OCI-LY7 (cell line): Measurements from ENCODE around the gene GRAP. TPM values are rescaled to one million over a fixed set of nuclear protein-coding genes. Genes with fewer than 3 reads are reported as not detected.

Experiments
- BruUV-seq: library from RNA; stranded (reverse); fragments of 400-500 nt; replicated peaks from 2 replicates; lab custom pipeline; 2021; lab: Mats Ljungman, UMichigan
- CTCF ChIA-PET: fragments of 300-600 bp; sonication (Branson Sonifier 250); formaldehyde crosslinking; loops from one replicate; lab custom pipeline; 2022; ENCODE audit warnings: antibody characterized with exemption; ENCODE audit not compliant: unreplicated experiment; lab: Charles Lee
- POLR2A ChIA-PET: fragments of 300-600 bp; sonication (Branson Sonifier 250); formaldehyde crosslinking; loops from one replicate; lab custom pipeline; 2022; ENCODE audit warnings: antibody characterized with exemption; lab: Charles Lee
- DNase-seq: peaks from one replicate; pipeline ENCODE4 v3.0.0-alpha.2; 2015; ENCODE audit warnings: low spot score
- H2AFZ ChIP-seq: fragments of 200-600 bp; sonication (generic), shearing (Covaris generic); 2 replicates; pipeline ENCODE4 v1.6.1; 2014; ENCODE audit warnings: mild to moderate bottlenecking, antibody characterized with exemption, low read length, moderate library complexity
- H3K27ac ChIP-seq: fragments of 200-600 bp; sonication (generic); 2 replicates; pipeline ENCODE4 v1.5.1; 2014; ENCODE audit warnings: mixed run types, low read depth, mild to moderate bottlenecking, moderate library complexity, low read length, inconsistent platforms; ENCODE audit not compliant: poor library complexity, severe bottlenecking
- H3K36me3 ChIP-seq: fragments of 200-600 bp; sonication (generic); 2 replicates; pipeline ENCODE4 v1.6.1; 2014; ENCODE audit warnings: mild to moderate bottlenecking, antibody characterized with exemption, low read length, moderate library complexity, mixed read lengths; ENCODE audit not compliant: insufficient read depth
- H3K4me1 ChIP-seq: fragments of 200-600 bp; sonication (generic); 2 replicates; pipeline ENCODE4 v1.5.1; 2014; ENCODE audit warnings: mild to moderate bottlenecking, low read length; ENCODE audit not compliant: insufficient read depth, poor library complexity, severe bottlenecking
- H3K4me2 ChIP-seq: fragments of 200-600 bp; sonication (generic); 2 replicates; pipeline ENCODE4 v1.6.1; 2014; ENCODE audit warnings: mild to moderate bottlenecking, low read length
- H3K4me3 ChIP-seq: fragments of 200-600 bp; sonication (generic); 2 replicates; pipeline ENCODE4 v1.5.1; 2014; ENCODE audit warnings: mild to moderate bottlenecking, low read depth, low read length; ENCODE audit not compliant: poor library complexity, severe bottlenecking
- H3K79me2 ChIP-seq: fragments of 200-600 bp; sonication (generic); 2 replicates; pipeline ENCODE4 v1.6.1; 2016; ENCODE audit warnings: low read depth, mild to moderate bottlenecking, low read length, moderate library complexity, mixed read lengths; ENCODE audit not compliant: insufficient read depth
- H3K9me2 ChIP-seq: fragments of 200-600 bp; sonication (generic); 2 replicates; pipeline ENCODE4 v1.6.1; 2016; ENCODE audit warnings: mild to moderate bottlenecking, low read length, mixed read lengths; ENCODE audit not compliant: insufficient read depth
- H3K9me3 ChIP-seq: fragments of 200-600 bp; sonication (generic); 2 replicates; pipeline ENCODE4 v1.6.1; 2014; ENCODE audit warnings: mild to moderate bottlenecking, mixed run types, low read length, mixed read lengths
- H4K20me1 ChIP-seq: fragments of 200-600 bp; sonication (generic); 2 replicates; pipeline ENCODE4 v1.6.1; 2014; ENCODE audit warnings: mild to moderate bottlenecking, antibody characterized with exemption, low read length, moderate library complexity, mixed read lengths; ENCODE audit not compliant: insufficient read depth
- EZH2phosphoT487 ChIP-seq: fragments of 200-600 bp; sonication (generic); IDR thresholded peaks from 2 replicates; pipeline ENCODE4 v1.6.1; 2018; ENCODE audit warnings: low read depth, borderline replicate concordance, mild to moderate bottlenecking, mixed run types, antibody characterized with exemption, low read length, moderate library complexity, mixed read lengths
- intact Hi-C: fragments of 100-400 bp; cut with micrococcal nuclease; formaldehyde crosslinking; loops from one replicate; pipeline ENCODE4 v1.10.0; 2022; ENCODE audit not compliant: unreplicated experiment
- total RNA-seq, 2 experiments: library from RNA; depleted of rRNA in 1 of 2; stranded (reverse); fragments of >200 nt in 1 of 2; shearing (Covaris generic) in 1 of 2; gene quantifications; 2 replicates each; pipeline ENCODE4 v1.2.3, GENCODE V29; 2014 to 2022
- TF ChIP-seq, protein P1 (sequence below): fragments of 200-600 bp; sonication (generic); conservative IDR thresholded peaks from 2 replicates; pipeline ENCODE4 v1.5.1; 2014; ENCODE audit warnings: mild to moderate bottlenecking, antibody characterized with exemption, low read length, moderate library complexity, mixed read lengths

GRAP gene
- total RNA-seq, 2 experiments from 2014 or later: 154 to 221 TPM

DNA sequence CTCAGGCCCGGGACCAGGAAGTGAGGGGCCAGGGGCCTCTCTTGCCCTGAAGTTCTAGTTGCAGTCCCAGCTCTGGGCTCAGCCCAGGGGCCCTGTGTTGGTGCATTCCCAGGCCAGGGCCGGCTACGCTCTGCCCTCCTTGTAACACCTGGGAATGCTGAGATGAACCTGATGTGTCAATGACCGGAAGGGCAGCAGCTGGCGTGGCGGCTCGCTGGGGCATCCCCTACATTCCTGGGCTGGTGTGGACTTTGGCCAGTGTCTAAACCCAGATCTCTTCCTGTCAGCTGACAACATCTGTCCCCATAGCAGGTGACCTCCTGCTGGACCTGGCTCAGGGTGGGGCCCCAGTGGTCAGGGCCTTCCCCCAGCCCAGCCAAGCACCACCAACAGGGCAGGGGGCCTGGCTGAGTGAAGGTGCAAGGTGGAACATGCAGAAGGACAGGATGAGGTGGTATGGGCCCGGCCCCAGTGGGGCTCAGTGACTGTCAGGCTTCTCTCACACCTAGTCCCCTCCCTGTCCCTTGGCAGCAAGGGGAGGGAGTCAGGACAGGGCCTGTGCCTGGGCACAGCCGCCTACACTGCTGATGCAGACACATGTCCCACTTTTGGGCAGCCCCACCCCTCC is 58.1 kb downstream of the GRAP start:
- no peak for DNase-seq
- ChIA-PET POLR2A (interaction anchor here (0.6 kb wide), 1 partner anchor 94 kb away, joined by 4 read pairs; no protein-coding TSS in a partner anchor), CTCF (no interaction called here)
- no peak overlapping the region for H3K4me2 ChIP-seq
- H3K9me2 ChIP-seq: no peaks in the 10 kb centered on the region
- no peak overlapping the region for H2AFZ ChIP-seq
- no peaks in the 10 kb centered on the region for H3K79me2 ChIP-seq
- no peaks in the 10 kb centered on the region for H4K20me1 ChIP-seq
- H3K4me1 ChIP-seq: peaks cover 14% of the 10 kb centered on the region
- no peak overlapping the region for H3K4me3 ChIP-seq
- BruUV-seq: no TSS peak
- no peaks in the 10 kb centered on the region for H3K9me3 ChIP-seq
- H3K36me3 ChIP-seq: no peaks in the 10 kb centered on the region
- intact Hi-C loops: no loop called here
- no peak for TF ChIP-seq EZH2phosphoT487
- TF ChIP-seq, protein P1, sequence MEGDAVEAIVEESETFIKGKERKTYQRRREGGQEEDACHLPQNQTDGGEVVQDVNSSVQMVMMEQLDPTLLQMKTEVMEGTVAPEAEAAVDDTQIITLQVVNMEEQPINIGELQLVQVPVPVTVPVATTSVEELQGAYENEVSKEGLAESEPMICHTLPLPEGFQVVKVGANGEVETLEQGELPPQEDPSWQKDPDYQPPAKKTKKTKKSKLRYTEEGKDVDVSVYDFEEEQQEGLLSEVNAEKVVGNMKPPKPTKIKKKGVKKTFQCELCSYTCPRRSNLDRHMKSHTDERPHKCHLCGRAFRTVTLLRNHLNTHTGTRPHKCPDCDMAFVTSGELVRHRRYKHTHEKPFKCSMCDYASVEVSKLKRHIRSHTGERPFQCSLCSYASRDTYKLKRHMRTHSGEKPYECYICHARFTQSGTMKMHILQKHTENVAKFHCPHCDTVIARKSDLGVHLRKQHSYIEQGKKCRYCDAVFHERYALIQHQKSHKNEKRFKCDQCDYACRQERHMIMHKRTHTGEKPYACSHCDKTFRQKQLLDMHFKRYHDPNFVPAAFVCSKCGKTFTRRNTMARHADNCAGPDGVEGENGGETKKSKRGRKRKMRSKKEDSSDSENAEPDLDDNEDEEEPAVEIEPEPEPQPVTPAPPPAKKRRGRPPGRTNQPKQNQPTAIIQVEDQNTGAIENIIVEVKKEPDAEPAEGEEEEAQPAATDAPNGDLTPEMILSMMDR: no peak
- no peak overlapping the region for H3K27ac ChIP-seq

DNA sequence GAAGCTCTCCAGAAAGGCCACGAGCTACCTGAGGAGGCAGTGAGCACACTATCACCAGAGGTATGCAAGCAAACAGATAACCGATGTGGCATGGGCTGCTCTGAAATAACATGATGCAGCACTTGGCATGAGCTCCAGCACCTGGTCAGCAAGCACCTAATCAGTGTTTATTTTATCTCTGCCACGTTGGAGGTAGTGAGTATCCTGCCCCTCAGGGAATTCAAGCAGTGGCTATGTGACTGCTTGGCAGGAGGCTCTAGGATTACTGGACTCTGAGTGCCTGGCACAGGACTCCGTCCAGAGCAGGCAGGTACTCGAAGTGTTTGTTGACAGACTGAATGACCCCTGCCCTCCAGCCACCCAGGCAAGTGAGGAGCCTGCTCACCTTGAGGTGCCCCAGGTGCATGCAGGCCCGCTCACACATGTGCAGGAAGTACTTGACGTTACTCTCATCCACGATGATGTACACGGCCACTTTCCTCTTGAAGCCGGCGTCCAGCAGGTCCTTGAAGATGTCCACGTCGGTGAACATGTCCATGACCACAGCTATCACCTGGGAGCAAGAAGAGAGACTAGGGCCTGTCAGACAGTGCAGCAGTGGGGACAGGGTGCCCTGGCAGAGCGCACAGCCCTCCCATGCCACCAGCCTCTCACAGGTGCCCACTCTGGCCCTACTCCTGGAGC is 58.8 kb downstream of the GRAP start:
- CTCF ChIA-PET: no interaction called here
- POLR2A ChIA-PET: no interaction called here
- no peaks in the 10 kb centered on the region for H3K79me2 ChIP-seq

More for the DNA sequence above, 58.8 kb downstream of the GRAP start:
- intact Hi-C loops: no loop called here
- no peak overlapping the region for H2AFZ ChIP-seq
- no peak for TF ChIP-seq EZH2phosphoT487
- TF ChIP-seq, protein P1: no peak
- no peak overlapping the region for H3K27ac ChIP-seq
- no peaks in the 10 kb centered on the region for H3K36me3 ChIP-seq
- no peaks in the 10 kb centered on the region for H4K20me1 ChIP-seq
- no peaks in the 10 kb centered on the region for H3K9me3 ChIP-seq
- peaks cover 9% of the 10 kb centered on the region for H3K4me1 ChIP-seq
- no TSS peak for BruUV-seq
- no peak for DNase-seq
- H3K9me2 ChIP-seq: no peaks in the 10 kb centered on the region
- no peak overlapping the region for H3K4me3 ChIP-seq
- H3K4me2 ChIP-seq: no peak overlapping the region
